GM12878 (cell line): Measurements from ENCODE around the gene CATSPER4. TPM values are rescaled to one million over a fixed set of nuclear protein-coding genes. Genes with fewer than 3 reads are reported as not detected.

Source experiments
- ATF2 ChIP-seq: IDR thresholded peaks from 2 replicates; pipeline ENCODE4 v1.6.1; 2012; ENCODE audit warnings: low read length, inconsistent platforms
- NR2F1 ChIP-seq: fragments of 450-650 bp; conservative IDR thresholded peaks from 2 replicates; pipeline ENCODE4 v1.6.1; 2017; ENCODE audit warnings: mild to moderate bottlenecking
- SIX5 ChIP-seq: IDR thresholded peaks from 2 replicates; pipeline ENCODE4 v1.6.1; 2011; ENCODE audit warnings: mild to moderate bottlenecking, low read depth, low read length, moderate library complexity; ENCODE audit not compliant: severe bottlenecking
- USF1 ChIP-seq: IDR thresholded peaks from 2 replicates; pipeline ENCODE4 v1.6.1; 2011; ENCODE audit warnings: borderline replicate concordance, low read depth, mild to moderate bottlenecking, moderate library complexity, mixed read lengths, low read length; ENCODE audit not compliant: insufficient read depth; ENCODE audit errors: extremely low read length
- ZBTB11 ChIP-seq: fragments of 450-650 bp; formaldehyde crosslinking; IDR thresholded peaks from 2 replicates; pipeline ENCODE4 v1.5.0; 2022; ENCODE audit warnings: mild to moderate bottlenecking, missing genetic modification characterization
- ZBTB40 ChIP-seq: fragments of 450-650 bp; IDR thresholded peaks from 2 replicates; pipeline ENCODE4 v1.6.1; 2016; ENCODE audit warnings: mild to moderate bottlenecking, moderate library complexity, borderline replicate concordance
- polyA plus RNA-seq, 11 experiments: library from polyadenylated mRNA; depleted of rRNA in 4 of 11; unstranded in 6 of 11; stranded (reverse) in 5 of 11; fragments of >200 nt; fragmentation: Nextera tagmentation in 4 of 11; fragmentation: Illumina TruSeq in 1 of 11; extraction: Ambion mirVana in 4 of 11; extraction: Trizol in 1 of 11; gene quantifications; 1 replicate in 1 of 11; 2 replicates in 10 of 11; pipeline versions ENCODE4 v1.2.1 to v1.2.3, GENCODE V29; 2011 to 2016; ENCODE audit warnings: inconsistent platforms in 2 of 11, missing spikeins in 2 of 11, low read depth in 1 of 11
- total RNA-seq, 4 experiments: library from RNA; depleted of rRNA in 3 of 4; stranded (reverse); fragments of >200 nt in 3 of 4; fragmentation: Illumina TruSeq in 1 of 4; extraction: Trizol in 1 of 4; gene quantifications; 2 replicates each; pipeline versions ENCODE4 v1.2.1 to v1.2.3, GENCODE V29; 2013 to 2021

Gene CATSPER4
- total and polyA plus RNA-seq, 10 of the 15 experiments (the other 5 are each of a cell fraction or from before 2014, with no cell fraction given) = 0.13 TPM; not detected in 9

GRCh38 chr1:26168410-26169197, 21.8 kb upstream of the CATSPER4 start, which contains the start of gene C1orf232 (continued):
- TF ChIP-seq USF1 (no peak), NR2F1 (no peak), ZBTB11 (CRISPR knock-in tag) (no peak), SIX5 (no peak), ZBTB40 (no peak), ATF2 (no peak)
